Gastrocnemius medialis (tissue), 4 donors: ENCODE data around the gene NID1.

Experiments
- POLR2A ChIP-seq, 2 donors: fragments of 450-650 bp; IDR thresholded peaks; one replicate each; pipeline ENCODE4 v1.6.1; 2017; ENCODE audit warnings: antibody characterized with exemption in 2 of 2, mild to moderate bottlenecking in 2 of 2, moderate library complexity in 2 of 2
- TF ChIP-seq, protein P1 (sequence below), 5 experiments: fragments of 450-650 bp in 3 of 5; fragments of 200-600 bp in 2 of 5; sonication (generic) in 2 of 5; IDR thresholded peaks in 4 of 5; conservative IDR thresholded peaks in 1 of 5; 1 replicate in 4 of 5; 2 replicates in 1 of 5; pipeline ENCODE4 v1.5.1; 2016 to 2019; ENCODE audit warnings: antibody characterized with exemption in 5 of 5, mild to moderate bottlenecking in 3 of 5, moderate library complexity in 3 of 5

GRCh38 chr1:235972311-235972689 lies 92.6 kb downstream of the NID1 start:
- TF ChIP-seq, protein P1, sequence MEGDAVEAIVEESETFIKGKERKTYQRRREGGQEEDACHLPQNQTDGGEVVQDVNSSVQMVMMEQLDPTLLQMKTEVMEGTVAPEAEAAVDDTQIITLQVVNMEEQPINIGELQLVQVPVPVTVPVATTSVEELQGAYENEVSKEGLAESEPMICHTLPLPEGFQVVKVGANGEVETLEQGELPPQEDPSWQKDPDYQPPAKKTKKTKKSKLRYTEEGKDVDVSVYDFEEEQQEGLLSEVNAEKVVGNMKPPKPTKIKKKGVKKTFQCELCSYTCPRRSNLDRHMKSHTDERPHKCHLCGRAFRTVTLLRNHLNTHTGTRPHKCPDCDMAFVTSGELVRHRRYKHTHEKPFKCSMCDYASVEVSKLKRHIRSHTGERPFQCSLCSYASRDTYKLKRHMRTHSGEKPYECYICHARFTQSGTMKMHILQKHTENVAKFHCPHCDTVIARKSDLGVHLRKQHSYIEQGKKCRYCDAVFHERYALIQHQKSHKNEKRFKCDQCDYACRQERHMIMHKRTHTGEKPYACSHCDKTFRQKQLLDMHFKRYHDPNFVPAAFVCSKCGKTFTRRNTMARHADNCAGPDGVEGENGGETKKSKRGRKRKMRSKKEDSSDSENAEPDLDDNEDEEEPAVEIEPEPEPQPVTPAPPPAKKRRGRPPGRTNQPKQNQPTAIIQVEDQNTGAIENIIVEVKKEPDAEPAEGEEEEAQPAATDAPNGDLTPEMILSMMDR (IDR thresholded peaks at IDR 0.05 in 4 of 5, conservative IDR thresholded peaks at IDR 0.05 in 1 of 5), result no peak
- no peak for TF ChIP-seq POLR2A (IDR thresholded peaks at IDR 0.05)
